ENCODE data around the gene HTR4.
"Not testable (repeated sequence)": the region's sequence is repeated elsewhere in the genome, so short reads cannot be mapped to it uniquely, and the experiment has no call there.

HTR4 gene

DNA sequence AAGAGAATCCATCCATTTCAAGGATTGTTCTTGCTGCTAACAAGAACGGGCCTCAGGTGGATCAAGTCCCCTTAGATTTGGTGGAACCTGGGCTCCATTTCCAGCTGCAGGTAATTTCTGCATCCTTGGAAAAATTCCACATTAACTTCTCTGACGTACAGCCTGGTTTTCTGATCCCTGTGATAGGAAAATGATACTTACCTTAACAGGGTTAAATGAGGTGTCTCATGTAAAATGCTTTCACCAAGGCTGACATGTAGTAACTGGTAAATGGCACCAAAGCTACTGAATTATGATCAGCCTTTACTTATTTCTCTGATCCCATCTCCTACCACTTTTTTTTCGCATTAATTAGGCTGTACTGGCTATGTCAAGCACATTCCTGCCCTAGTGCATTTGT is 176.9 kb downstream of the HTR4 start:
- DNase-seq (ENCODE audit: low read depth in 2 of 2), result no peak

GRCh38 chr5:148476302-148476701 is 178.0 kb downstream of the HTR4 start:
- no peak for DNase-seq (ENCODE audit: low read depth in 2 of 2)

- no peak for DNase-seq (ENCODE audit: low read depth in 2 of 2)
These were observed 180.3 kb downstream of the HTR4 start for GRCh38 chr5:148474025-148474511.

DNA sequence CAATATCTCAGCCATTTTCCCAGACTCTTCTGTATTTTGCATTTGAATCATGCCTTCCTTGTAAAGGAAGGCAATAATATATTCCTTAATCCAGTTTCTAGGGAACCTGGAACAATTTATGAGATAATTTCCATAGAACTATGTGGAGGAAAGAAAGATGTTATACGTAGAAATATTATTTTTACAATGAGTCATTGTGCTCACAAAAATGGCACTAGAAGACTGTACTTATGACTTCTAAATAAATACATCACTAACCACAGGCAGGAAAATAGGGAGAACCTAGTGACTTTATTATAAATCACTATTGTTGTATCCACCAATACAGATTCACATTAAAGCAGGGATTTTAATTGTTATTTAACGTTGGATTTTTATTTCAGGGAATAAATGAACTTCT is 182.9 kb downstream of the HTR4 start:
- DNase-seq (ENCODE audit: low read depth in 2 of 2), result no peak

DNA sequence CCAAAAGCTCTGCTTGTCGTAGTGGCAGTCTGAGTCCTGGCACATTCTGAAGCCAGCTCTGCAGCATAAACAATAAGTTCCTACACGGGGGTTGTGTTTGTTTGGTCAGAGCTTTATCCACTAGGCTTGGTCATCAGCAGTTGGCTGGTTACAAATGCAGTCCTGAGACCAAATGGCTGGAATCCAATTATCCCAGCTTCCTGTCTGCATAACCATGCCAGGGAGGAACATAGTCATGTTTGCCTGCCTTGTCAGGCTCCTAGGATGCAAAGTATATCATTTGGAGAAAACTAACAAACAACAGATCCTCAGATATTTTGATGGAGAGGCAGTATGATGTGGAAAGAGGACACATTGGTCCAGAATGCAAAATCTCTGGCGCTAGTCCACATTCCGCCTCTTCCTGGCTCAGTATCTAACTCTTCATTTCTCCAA is 184.8 kb downstream of the HTR4 start:
- DNase-seq (ENCODE audit: low read depth in 2 of 2), result no peak

DNA sequence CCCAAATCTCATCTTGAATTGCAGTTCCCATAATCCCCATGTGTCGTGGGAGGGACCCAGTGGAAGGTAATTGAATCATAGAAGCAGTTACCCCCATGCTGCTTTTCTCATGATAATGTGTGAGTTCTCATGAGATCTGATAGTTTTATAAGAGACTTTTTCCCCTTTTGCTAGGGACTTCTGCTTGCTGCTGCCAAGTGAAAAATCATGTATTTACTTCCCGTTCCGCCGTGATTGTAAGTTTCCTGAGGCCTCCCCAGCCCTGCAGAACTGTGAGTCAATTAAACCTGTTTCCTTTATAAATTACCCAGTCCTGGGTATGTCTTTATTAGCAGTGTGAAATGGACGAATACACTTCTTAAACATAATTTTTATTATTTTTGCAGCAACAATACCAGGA is 185.6 kb downstream of the HTR4 start:
- not testable (repeated sequence) for DNase-seq (ENCODE audit: low read depth in 2 of 2)

DNA sequence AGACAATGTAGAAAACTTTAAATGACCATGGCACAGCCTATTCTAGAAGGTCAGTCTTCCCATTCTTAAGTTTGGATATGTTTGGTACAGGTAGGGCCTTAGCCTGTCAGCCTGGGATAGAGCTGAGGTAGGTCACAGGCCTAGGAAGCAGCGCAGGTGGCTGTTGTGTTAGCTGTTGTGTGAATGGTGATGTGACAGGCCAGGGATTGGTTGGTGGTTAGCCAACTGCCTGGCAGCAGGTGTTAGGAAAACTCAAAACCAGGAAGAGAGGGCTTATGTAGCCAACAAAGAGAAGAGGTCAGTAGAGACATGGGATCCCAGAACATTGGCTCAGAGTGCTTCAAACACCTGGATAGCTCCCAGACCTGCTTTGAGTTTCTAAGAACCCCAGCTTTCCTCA is 186.4 kb downstream of the HTR4 start:
- no peak for DNase-seq (ENCODE audit: low read depth in 2 of 2)

- no peak for DNase-seq (ENCODE audit: low read depth in 2 of 2)
These were observed 188.1 kb downstream of the HTR4 start for GRCh38 chr5:148466236-148466580.

GRCh38 chr5:148465381-148466235 is 188.7 kb downstream of the HTR4 start:
- no peak for DNase-seq (ENCODE audit: low read depth in 2 of 2)

- no peak for DNase-seq (ENCODE audit: low read depth in 2 of 2)
These were observed 194.7 kb downstream of the HTR4 start for GRCh38 chr5:148459669-148460068.

GRCh38 chr5:148458036-148458888 is 196.1 kb downstream of the HTR4 start:
- no peak for DNase-seq (ENCODE audit: low read depth in 2 of 2)

DNA sequence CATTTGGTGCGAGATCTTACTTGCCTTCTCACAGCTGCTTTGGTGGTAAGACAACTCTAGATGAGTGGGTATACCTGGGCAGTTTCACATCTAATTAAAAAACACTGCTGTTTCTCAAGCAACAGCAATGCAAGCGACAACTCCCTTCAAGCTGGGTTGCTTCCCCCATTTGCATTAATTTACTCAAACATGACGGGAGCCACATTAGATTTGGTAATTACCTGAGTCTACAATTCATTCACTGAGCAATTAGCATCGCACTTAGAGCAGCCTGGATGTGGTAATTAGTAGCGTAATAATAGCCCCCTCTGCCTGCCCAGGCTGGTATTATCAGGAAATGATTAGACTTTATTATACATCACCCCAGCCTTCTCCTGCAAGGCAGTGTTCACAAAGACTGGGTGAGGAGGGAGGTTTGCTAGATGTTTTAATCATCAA is 197.1 kb downstream of the HTR4 start:
- DNase-seq (ENCODE audit: low read depth in 2 of 2), result peak in 1 of 2 donors; percentile 1

- no peak for DNase-seq (ENCODE audit: low read depth in 2 of 2)
These were observed 199.1 kb downstream of the HTR4 start for GRCh38 chr5:148455185-148455584.

GRCh38 chr5:148454576-148454975 is 199.8 kb downstream of the HTR4 start:
- DNase-seq (ENCODE audit: low read depth in 2 of 2), result no peak

- DNase-seq (ENCODE audit: low read depth in 2 of 2), result no peak
These were observed 201.7 kb downstream of the HTR4 start for GRCh38 chr5:148452499-148453193.

DNA sequence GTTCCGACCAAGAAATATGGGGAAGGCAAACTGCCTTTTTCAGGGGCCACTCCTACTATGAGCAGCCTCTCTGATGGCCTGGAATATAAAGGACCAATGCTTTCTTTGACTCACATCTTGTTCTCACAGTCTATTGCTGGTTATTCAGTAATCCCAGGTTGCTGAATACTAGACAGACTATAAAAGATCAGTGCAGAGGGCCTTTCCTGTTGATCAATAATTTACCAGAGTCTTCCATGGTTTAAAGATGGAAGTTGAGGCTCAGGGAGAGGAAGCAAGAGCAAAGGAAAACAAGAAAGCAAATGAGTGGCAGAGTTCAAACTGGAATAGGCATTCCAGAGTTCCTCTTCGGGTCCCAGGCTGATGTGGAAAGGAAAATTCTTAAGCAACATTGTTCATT is 207.7 kb downstream of the HTR4 start:
- no peak for DNase-seq (ENCODE audit: low read depth in 2 of 2)

- DNase-seq (ENCODE audit: low read depth in 2 of 2), result no peak
These were observed 208.7 kb downstream of the HTR4 start for GRCh38 chr5:148445578-148445977.

GRCh38 chr5:148443998-148444397 is 210.3 kb downstream of the HTR4 start:
- peak in 1 of 2 donors; percentile 9 for DNase-seq (ENCODE audit: low read depth in 2 of 2)

DNA sequence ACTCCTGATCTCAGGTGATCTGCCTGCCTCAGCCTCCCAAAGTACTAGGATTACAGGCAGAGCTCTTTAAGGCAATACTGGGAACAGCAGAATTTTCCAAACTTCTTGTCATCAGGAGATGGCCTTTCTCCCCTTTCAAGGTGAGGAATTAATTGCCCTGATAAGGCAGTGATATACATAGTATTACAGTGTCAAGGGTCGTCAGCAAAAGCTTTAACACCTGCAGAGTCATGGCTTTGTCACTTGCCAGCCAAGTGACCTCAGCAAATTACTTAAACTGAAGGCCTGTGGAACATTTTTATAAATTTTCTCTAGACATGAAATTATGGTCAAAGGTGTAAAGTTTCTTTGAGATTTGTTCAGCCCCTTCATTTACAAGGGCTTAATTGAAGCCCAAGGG is 211.1 kb downstream of the HTR4 start:
- DNase-seq (ENCODE audit: low read depth in 2 of 2), result no peak

DNA sequence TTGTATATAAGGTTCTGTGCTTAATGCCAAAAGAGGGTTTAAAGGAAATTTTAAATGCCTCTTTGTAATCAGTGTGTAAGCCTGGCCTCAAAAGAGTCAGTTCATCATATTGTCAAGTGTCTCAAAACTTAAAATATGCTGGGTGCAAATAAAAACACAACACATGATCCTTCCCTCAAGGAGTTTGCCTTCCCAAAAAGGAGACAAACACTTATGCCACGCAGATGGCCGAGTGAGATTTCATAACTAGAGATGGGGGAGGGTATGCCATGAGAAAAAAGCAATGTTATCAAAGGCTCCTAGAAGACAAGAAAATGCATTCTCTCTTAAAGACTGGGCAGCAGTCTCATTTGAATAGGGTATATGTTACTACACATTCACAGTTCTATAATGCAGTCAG is 215.4 kb downstream of the HTR4 start:
- no peak for DNase-seq (ENCODE audit: low read depth in 2 of 2)

DNA sequence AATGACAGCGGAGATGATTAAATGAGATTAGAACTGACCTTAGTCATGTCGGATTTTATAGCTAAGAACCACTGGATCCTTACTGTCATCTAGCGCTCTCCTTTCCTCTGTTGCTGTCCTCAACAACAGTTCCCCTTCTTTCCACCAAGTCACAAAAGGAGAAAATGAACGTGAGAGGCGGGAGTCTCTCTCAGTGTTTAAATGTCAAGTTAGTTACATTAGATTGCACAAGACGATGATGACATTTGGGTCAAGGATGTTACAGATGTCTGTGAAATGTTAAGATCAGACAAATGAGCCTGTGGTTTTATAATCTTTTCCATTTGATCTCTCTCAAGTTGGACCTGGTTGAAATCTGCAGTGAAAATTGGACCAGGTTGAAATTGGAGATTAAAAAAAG is 217.1 kb downstream of the HTR4 start:
- no peak for DNase-seq (ENCODE audit: low read depth in 2 of 2)

GRCh38 chr5:148436029-148436428 is 218.3 kb downstream of the HTR4 start:
- DNase-seq (ENCODE audit: low read depth in 2 of 2), result no peak
